Measurements from ENCODE around the gene CCL26.
"Not testable (repeated sequence)": the region's sequence is repeated elsewhere in the genome, so short reads cannot be mapped to it uniquely, and the experiment has no call there.

CCL26 gene

GRCh38 chr7:75737856-75738603 lies 34.0 kb downstream of the CCL26 start:
- DNase-seq: no peak

GRCh38 chr7:75735581-75736350 lies 36.2 kb downstream of the CCL26 start:
- DNase-seq: no peak

- DNase-seq: no peak
These were observed 37.2 kb downstream of the CCL26 start for GRCh38 chr7:75734586-75735458.

- DNase-seq: no peak
These were observed 39.0 kb downstream of the CCL26 start for GRCh38 chr7:75732764-75733630.

GRCh38 chr7:75732016-75732521 lies 39.9 kb downstream of the CCL26 start:
- no peak for DNase-seq

GRCh38 chr7:75729851-75730274 lies 42.1 kb downstream of the CCL26 start:
- DNase-seq: no peak

- no peak for DNase-seq
These were observed 44.0 kb downstream of the CCL26 start for GRCh38 chr7:75727881-75728593.

GRCh38 chr7:75727351-75727750 lies 44.7 kb downstream of the CCL26 start:
- DNase-seq: not testable (repeated sequence)

GRCh38 chr7:75725306-75725705 lies 46.7 kb downstream of the CCL26 start:
- DNase-seq: no peak

GRCh38 chr7:75723444-75723843 lies 48.6 kb downstream of the CCL26 start:
- DNase-seq: no peak

- no peak for DNase-seq
These were observed 49.6 kb downstream of the CCL26 start for GRCh38 chr7:75722373-75722772.

GRCh38 chr7:75721922-75722321 lies 50.1 kb downstream of the CCL26 start:
- not testable (repeated sequence) for DNase-seq

- no peak for DNase-seq
These were observed 50.6 kb downstream of the CCL26 start for GRCh38 chr7:75721426-75721825.

- no peak for DNase-seq
These were observed 52.4 kb downstream of the CCL26 start for GRCh38 chr7:75719626-75720025.
